ENCODE results near the gene SEC31A. TPM values are rescaled to one million over a fixed set of nuclear protein-coding genes. Genes with fewer than 3 reads are reported as not detected.

SEC31A gene
- total RNA-seq, 2 experiments from 2014 or later, result 76.0 to 77.1 TPM

DNA sequence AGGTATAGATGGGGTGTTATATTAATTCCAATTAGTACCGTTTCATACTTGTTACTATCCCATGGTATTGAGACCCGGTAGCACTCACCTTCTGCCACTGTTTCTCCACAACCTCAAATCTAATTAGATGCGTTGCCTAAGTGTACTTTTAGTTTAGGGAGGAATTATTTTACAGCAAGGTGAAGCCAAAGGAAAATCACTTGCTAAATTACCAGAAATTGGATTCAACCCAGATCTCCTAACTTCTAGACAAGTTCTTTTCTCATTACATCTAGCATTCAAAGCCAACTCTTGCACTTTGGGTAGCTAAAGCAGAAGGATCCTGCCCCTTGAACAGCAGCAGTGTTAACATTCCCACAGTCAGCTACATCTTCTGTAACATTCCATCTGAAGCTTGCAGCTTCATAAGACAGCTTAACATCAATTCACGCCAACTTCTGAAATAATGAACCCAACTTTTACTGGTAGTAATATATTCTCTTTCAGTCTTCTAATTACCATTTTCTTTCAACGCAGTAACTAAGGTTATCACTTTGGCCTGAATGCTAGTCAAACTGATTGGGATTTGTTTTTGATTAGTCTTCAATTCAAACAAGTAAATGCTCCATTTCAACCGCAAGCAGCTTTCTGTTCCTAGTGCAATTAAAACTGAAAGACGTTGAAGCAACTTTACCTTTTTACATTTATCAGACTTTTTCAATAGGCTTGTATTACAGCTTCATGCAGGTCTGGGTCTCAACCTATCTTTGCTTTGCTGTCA, 934 bp upstream of the SEC31A start:
- ChIA-PET POLR2A (interaction anchor here (0.6 to 1.8 kb wide), 2 partner anchors 8 to 28 kb away, joined by 4 to 9 read pairs; partner anchors contain the start of gene THAP9), CTCF (interaction anchor here (0.6 to 0.9 kb wide), 3 partner anchors 39 to 143 kb away, joined by 3 read pairs; partner anchors contain the start of gene COPS4)
- Mint-ChIP-seq H3K27me3 (no peaks in the 10 kb centered on the region), H3K27ac (peak overlapping the region; percentile 96), H3K9me3 (no peaks in the 10 kb centered on the region), H3K4me3 (peak overlapping the region; percentile 96), H3K36me3 (ENCODE audit: low read depth) (peaks cover 35% of the 10 kb centered on the region), H3K4me1 (ENCODE audit: low read depth) (peaks cover 39% of the 10 kb centered on the region)
- TF ChIP-seq, protein P1, sequence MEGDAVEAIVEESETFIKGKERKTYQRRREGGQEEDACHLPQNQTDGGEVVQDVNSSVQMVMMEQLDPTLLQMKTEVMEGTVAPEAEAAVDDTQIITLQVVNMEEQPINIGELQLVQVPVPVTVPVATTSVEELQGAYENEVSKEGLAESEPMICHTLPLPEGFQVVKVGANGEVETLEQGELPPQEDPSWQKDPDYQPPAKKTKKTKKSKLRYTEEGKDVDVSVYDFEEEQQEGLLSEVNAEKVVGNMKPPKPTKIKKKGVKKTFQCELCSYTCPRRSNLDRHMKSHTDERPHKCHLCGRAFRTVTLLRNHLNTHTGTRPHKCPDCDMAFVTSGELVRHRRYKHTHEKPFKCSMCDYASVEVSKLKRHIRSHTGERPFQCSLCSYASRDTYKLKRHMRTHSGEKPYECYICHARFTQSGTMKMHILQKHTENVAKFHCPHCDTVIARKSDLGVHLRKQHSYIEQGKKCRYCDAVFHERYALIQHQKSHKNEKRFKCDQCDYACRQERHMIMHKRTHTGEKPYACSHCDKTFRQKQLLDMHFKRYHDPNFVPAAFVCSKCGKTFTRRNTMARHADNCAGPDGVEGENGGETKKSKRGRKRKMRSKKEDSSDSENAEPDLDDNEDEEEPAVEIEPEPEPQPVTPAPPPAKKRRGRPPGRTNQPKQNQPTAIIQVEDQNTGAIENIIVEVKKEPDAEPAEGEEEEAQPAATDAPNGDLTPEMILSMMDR (IDR thresholded peaks at IDR 0.05), result no peak
- ATAC-seq, result no peak
- no peak for DNase-seq
- intact Hi-C loops (cut with micrococcal nuclease), result loop anchor here (10.0 kb wide), 1 partner anchor 467 kb away; no protein-coding TSS in a partner anchor

DNA sequence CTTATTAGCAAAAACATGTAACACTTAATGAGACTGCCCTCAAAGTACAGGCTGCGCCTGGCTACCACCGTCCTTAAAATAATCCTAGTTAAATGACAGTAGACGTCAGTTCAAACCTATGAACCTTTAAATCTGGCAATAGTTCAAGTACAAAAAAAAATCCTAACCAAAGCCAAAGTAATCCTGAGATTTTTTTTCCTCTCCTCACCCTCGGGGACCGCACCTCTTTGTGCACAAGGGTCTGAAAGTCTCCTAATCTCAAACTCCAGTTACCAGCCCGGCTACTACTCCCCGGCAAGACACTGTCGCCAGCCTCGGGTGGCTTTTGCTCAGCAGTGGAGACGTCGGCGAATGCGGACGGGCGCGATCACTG, 439 bp downstream of the SEC31A start:
- H3K27ac Mint-ChIP-seq, result peak overlapping the region; percentile 96
- POLR2A ChIA-PET, result interaction anchor here (1.3 to 1.8 kb wide), 3 partner anchors 10 to 122 kb away, joined by 3 to 9 read pairs (median 7); partner anchors contain the start of gene THAP9
- no peak for ATAC-seq

DNA sequence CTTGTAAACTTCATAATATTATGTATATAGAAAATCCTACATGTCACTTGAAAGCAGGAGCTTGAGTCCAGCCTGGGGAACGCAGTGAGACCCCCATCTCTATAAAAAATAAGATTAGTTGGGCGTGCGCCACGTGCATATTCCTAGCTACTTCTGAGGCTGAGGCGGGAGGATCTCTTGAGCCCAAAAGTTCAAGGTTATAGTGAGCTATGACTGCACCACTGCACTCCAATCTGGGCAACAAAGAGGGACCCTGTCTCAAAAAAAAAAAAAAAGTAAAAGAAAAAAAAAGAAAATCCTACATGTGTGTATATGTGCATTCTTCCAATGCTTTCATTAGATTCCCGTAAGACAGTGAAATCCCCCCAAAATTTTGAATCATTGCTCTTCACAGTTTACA, 1.7 kb downstream of the SEC31A start:
- Mint-ChIP-seq H3K27me3 (no peaks in the 10 kb centered on the region), H3K4me1 (ENCODE audit: low read depth) (peaks cover 50% of the 10 kb centered on the region), H3K36me3 (ENCODE audit: low read depth) (peaks cover 22% of the 10 kb centered on the region), H3K4me3 (peak overlapping the region; percentile 96), H3K9me3 (no peaks in the 10 kb centered on the region), H3K27ac (no peak overlapping the region)
- CTCF ChIA-PET, result interaction anchor here (0.7 to 2.3 kb wide), 5 partner anchors 10 to 391 kb away, joined by 3 to 14 read pairs (median 5); partner anchors contain the start of genes COPS4 and THAP9
- ATAC-seq, result no peak
- DNase-seq, result no peak
- intact Hi-C loops (cut with micrococcal nuclease), result no loop called here
- POLR2A ChIA-PET, result interaction anchor here (0.6 to 1.7 kb wide), 3 partner anchors 10 to 501 kb away, joined by 3 to 8 read pairs (median 4); no protein-coding TSS in a partner anchor
- TF ChIP-seq, protein P1 (IDR thresholded peaks at IDR 0.05), result no peak

More for the DNA sequence above, 439 bp downstream of the SEC31A start:
- Mint-ChIP-seq H3K36me3 (ENCODE audit: low read depth) (peaks cover 29% of the 10 kb centered on the region), H3K4me3 (peak overlapping the region; percentile 96), H3K4me1 (ENCODE audit: low read depth) (peaks cover 44% of the 10 kb centered on the region), H3K9me3 (no peaks in the 10 kb centered on the region), H3K27me3 (no peaks in the 10 kb centered on the region)
- intact Hi-C loops (cut with micrococcal nuclease), result loop anchor here (10.0 kb wide), 1 partner anchor 466 kb away; no protein-coding TSS in a partner anchor
- TF ChIP-seq, protein P1 (IDR thresholded peaks at IDR 0.05), result no peak
- CTCF ChIA-PET, result interaction anchor here (2.3 kb wide), 1 partner anchor 8 kb away, joined by 14 read pairs; the partner anchor contains the start of gene THAP9
- no peak for DNase-seq

DNA sequence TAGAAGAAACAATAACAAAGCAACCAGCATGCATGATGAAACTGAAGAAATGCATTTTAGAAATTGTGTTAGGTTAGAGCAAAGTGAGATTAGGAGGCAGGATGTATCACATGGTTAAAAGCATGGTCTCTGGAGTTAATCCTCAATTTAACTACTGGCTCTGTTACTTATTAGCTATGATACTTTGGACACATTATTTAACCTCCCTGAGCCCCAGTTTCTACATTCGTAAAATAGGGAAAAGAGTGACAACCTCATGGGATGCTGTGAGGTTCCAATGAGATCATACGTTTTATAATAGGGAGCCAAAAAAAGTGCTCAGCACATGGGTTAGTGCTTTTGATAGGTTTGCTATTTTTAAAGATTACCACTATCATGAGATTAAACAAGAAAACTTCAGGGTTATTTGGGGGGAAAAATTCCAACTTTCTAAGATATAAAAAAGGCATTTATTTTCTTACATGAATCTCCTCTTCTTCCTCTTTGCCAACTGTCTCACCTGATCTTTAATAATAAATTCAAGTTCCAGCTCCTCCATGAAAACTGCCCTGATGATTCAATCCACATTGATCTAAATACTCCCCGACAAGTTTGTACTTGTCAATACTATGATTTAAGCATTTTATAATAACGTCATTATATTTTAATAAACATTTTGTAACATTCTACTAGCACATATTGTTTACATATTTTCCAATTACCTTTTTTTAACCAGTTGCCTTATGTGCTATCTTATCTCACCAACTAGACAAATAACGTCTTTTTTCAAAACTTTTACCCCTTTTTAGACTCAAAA, 4.6 kb downstream of the SEC31A start:
- POLR2A ChIA-PET, result interaction anchor here (1.0 to 1.1 kb wide), 2 partner anchors 10 to 13 kb away, joined by 3 to 4 read pairs; no protein-coding TSS in a partner anchor
- CTCF ChIA-PET, result interaction anchor here (0.7 to 1.9 kb wide), 5 partner anchors 9 to 374 kb away, joined by 3 to 5 read pairs (median 3); no protein-coding TSS in a partner anchor
- Mint-ChIP-seq H3K4me3 (no peak overlapping the region), H3K27me3 (no peaks in the 10 kb centered on the region), H3K4me1 (ENCODE audit: low read depth) (peaks cover 44% of the 10 kb centered on the region), H3K27ac (peak overlapping the region; percentile 33), H3K36me3 (ENCODE audit: low read depth) (peaks cover 11% of the 10 kb centered on the region), H3K9me3 (no peaks in the 10 kb centered on the region)
- no peak for ATAC-seq
- no peak for DNase-seq
- TF ChIP-seq, protein P1 (IDR thresholded peaks at IDR 0.05), result no peak
- intact Hi-C loops (cut with micrococcal nuclease), result no loop called here

All from activated CD8-positive, alpha-beta T cell treated with anti-CD3 and anti-CD28 coated beads for 36 hours (primary cell).